Measurements from ENCODE around the gene CADM1.

The CADM1 gene

DNA sequence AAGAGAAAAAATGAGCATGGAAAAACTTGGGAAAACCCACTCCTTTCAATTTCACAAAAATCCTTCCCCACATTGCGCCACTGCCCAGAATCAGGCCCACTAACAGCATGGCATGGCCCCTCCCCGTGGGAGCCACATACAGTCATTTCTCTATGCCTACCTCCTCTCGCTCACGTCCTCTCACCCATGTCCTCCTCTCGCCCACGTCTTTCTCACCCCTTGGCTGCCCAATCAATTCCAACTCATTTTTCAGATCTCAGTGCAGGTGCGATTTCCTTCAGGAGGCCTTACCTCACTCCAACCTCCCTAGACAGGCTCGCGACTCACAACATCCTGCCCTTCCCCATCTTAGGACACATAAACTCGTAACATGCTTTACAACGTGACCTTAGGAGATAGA, 229.2 kb downstream of the CADM1 start:
- no peak overlapping the region for H3K4me2 ChIP-seq (ENCODE audit: insufficient read depth, low read length)
- no peaks in the 10 kb centered on the region for H3K36me3 ChIP-seq (ENCODE audit: insufficient read depth, low read length)
- H3K9ac ChIP-seq (ENCODE audit: low read depth, low read length), result no peak overlapping the region
- TF ChIP-seq, protein P1, sequence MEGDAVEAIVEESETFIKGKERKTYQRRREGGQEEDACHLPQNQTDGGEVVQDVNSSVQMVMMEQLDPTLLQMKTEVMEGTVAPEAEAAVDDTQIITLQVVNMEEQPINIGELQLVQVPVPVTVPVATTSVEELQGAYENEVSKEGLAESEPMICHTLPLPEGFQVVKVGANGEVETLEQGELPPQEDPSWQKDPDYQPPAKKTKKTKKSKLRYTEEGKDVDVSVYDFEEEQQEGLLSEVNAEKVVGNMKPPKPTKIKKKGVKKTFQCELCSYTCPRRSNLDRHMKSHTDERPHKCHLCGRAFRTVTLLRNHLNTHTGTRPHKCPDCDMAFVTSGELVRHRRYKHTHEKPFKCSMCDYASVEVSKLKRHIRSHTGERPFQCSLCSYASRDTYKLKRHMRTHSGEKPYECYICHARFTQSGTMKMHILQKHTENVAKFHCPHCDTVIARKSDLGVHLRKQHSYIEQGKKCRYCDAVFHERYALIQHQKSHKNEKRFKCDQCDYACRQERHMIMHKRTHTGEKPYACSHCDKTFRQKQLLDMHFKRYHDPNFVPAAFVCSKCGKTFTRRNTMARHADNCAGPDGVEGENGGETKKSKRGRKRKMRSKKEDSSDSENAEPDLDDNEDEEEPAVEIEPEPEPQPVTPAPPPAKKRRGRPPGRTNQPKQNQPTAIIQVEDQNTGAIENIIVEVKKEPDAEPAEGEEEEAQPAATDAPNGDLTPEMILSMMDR (IDR thresholded peaks at IDR 0.05; ENCODE audit: borderline replicate concordance, extremely low read depth, low read length, poor library complexity, severe bottlenecking), result no peak
- TF ChIP-seq EZH2 (IDR thresholded peaks at IDR 0.05; ENCODE audit: borderline replicate concordance, low read depth, low read length, severe bottlenecking), result no peak
- H3K27ac ChIP-seq (ENCODE audit: low read length), result no peak overlapping the region
- DNase-seq (no peak), ATAC-seq (ENCODE audit: insufficient read depth, low read depth) (no peak)
- no peaks in the 10 kb centered on the region for H4K20me1 ChIP-seq (ENCODE audit: insufficient read depth, low read length)
- no peak overlapping the region for H2AFZ ChIP-seq (ENCODE audit: low read depth, low read length)
- H3K79me2 ChIP-seq (ENCODE audit: insufficient read depth, low read length), result no peaks in the 10 kb centered on the region
- no peaks in the 10 kb centered on the region for H3K4me1 ChIP-seq (ENCODE audit: insufficient read depth, low read length)
- H3K4me3 ChIP-seq (ENCODE audit: low read depth in 1 of 2, low read length in 2 of 2), result no peak overlapping the region
- peaks cover 8% of the 10 kb centered on the region for H3K27me3 ChIP-seq (ENCODE audit: insufficient read depth, low read length, poor library complexity)
- H3K9me3 ChIP-seq (ENCODE audit: insufficient read depth, low read length, severe bottlenecking), result no peaks in the 10 kb centered on the region

DNA sequence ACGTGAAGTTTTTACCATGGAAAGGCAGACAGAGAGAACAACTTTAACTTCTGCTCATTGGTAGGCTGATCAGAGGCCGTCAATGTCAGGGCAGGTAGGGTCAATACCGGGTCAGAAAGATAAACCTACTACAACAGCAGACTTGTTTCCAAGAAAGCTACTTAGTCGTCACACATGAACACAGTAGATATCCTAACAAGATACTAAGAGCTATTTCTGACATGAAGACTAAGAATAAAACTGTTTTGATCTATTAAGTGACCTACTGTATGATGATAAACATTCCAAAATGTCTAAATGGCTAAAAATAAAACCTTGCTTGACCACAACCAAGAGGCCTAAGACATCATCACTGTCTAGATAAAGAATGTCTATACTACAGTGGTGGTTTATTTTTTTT, 231.3 kb downstream of the CADM1 start:
- no peak for TF ChIP-seq EZH2 (IDR thresholded peaks at IDR 0.05; ENCODE audit: borderline replicate concordance, low read depth, low read length, severe bottlenecking)
- TF ChIP-seq, protein P1 (IDR thresholded peaks at IDR 0.05; ENCODE audit: borderline replicate concordance, extremely low read depth, low read length, poor library complexity, severe bottlenecking), result no peak
- Histone ChIP-seq H3K27ac (ENCODE audit: low read length) (no peak overlapping the region), H3K36me3 (ENCODE audit: insufficient read depth, low read length) (no peaks in the 10 kb centered on the region), H3K4me2 (ENCODE audit: insufficient read depth, low read length) (no peak overlapping the region), H3K9me3 (ENCODE audit: insufficient read depth, low read length, severe bottlenecking) (no peaks in the 10 kb centered on the region), H3K9ac (ENCODE audit: low read depth, low read length) (no peak overlapping the region), H3K79me2 (ENCODE audit: insufficient read depth, low read length) (no peaks in the 10 kb centered on the region), H2AFZ (ENCODE audit: low read depth, low read length) (no peak overlapping the region), H4K20me1 (ENCODE audit: insufficient read depth, low read length) (no peaks in the 10 kb centered on the region), H3K27me3 (ENCODE audit: insufficient read depth, low read length, poor library complexity) (peaks cover 2% of the 10 kb centered on the region), H3K4me3 (ENCODE audit: low read depth in 1 of 2, low read length in 2 of 2) (no peak overlapping the region), H3K4me1 (ENCODE audit: insufficient read depth, low read length) (no peaks in the 10 kb centered on the region)
- ATAC-seq (ENCODE audit: insufficient read depth, low read depth) (no peak), DNase-seq (no peak)

DNA sequence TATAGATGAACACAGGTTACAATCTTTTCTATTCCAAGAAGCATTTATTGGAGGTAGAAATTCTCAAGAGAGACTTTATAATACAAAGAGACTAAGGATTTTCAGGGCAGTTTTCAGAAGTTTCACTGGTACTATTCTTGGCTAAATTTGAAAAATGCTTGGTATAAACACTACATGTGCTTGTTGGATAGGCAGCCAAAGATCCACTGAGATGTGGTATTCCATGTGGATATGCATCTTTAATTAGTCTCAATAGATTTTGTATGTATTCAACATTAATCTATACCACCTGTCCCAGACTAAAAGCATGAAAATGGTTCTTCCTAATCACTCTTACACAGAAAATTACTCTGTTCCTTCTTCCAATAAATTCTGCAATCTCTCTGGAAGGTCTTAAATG, 232.6 kb downstream of the CADM1 start:
- Histone ChIP-seq H3K27me3 (ENCODE audit: insufficient read depth, low read length, poor library complexity) (peaks cover 2% of the 10 kb centered on the region), H3K9me3 (ENCODE audit: insufficient read depth, low read length, severe bottlenecking) (no peaks in the 10 kb centered on the region), H4K20me1 (ENCODE audit: insufficient read depth, low read length) (no peaks in the 10 kb centered on the region), H3K27ac (ENCODE audit: low read length) (no peak overlapping the region), H3K79me2 (ENCODE audit: insufficient read depth, low read length) (no peaks in the 10 kb centered on the region), H3K4me1 (ENCODE audit: insufficient read depth, low read length) (no peaks in the 10 kb centered on the region), H3K4me3 (ENCODE audit: low read depth in 1 of 2, low read length in 2 of 2) (no peak overlapping the region), H3K9ac (ENCODE audit: low read depth, low read length) (no peak overlapping the region), H3K4me2 (ENCODE audit: insufficient read depth, low read length) (no peak overlapping the region), H2AFZ (ENCODE audit: low read depth, low read length) (no peak overlapping the region), H3K36me3 (ENCODE audit: insufficient read depth, low read length) (no peaks in the 10 kb centered on the region)
- ATAC-seq (ENCODE audit: insufficient read depth, low read depth) (no peak), DNase-seq (no peak)
- TF ChIP-seq, protein P1 (IDR thresholded peaks at IDR 0.05; ENCODE audit: borderline replicate concordance, extremely low read depth, low read length, poor library complexity, severe bottlenecking), result no peak
- no peak for TF ChIP-seq EZH2 (IDR thresholded peaks at IDR 0.05; ENCODE audit: borderline replicate concordance, low read depth, low read length, severe bottlenecking)

All from DND-41 (cell line).